IMR-90 (cell line): Measurements from ENCODE around the gene MPRIP. TPM values are rescaled to one million over a fixed set of nuclear protein-coding genes. Genes with fewer than 3 reads are reported as not detected.

Source experiments
- ATAC-seq: fragments of 200-7000 bp; cut with Tn5 transposase; 2 replicates; pipeline ENCODE4 v1.9.1; 2020; ENCODE audit warnings: low read depth, mild to moderate bottlenecking, moderate library complexity
- BruUV-seq: library from RNA; stranded (reverse); fragments of 400-500 nt; replicated peaks from 2 replicates; lab custom pipeline; 2021; lab: Mats Ljungman, UMichigan
- CTCF ChIA-PET: fragments of 300-600 bp; formaldehyde crosslinking; extraction: SDS; loops from one replicate; lab custom pipeline; 2021; ENCODE audit warnings: antibody characterized with exemption; lab: Yijun Ruan, JAX
- POLR2A ChIA-PET: fragments of 300-600 bp; sonication (Branson Sonifier 250); formaldehyde crosslinking; loops from one replicate; lab custom pipeline; 2022; ENCODE audit warnings: antibody characterized with exemption; ENCODE audit not compliant: unreplicated experiment; lab: Charles Lee
- DNase-seq: peaks from one replicate; pipeline ENCODE4 v3.0.0; 2013
- H2AFZ ChIP-seq: replicated peaks from 2 replicates; pipeline ENCODE3; 2013; ENCODE audit warnings: low read length, mild to moderate bottlenecking; ENCODE audit not compliant: poor library complexity
- H2AK5ac ChIP-seq: 2 replicates; pipeline ENCODE4 v1.6.1; 2013; ENCODE audit warnings: low read depth, low read length, inconsistent platforms
- H2AK9ac ChIP-seq: replicated peaks from 2 replicates; pipeline ENCODE3; 2013; ENCODE audit warnings: mild to moderate bottlenecking, low read depth, low read length, moderate library complexity; ENCODE audit not compliant: poor library complexity
- H2BK120ac ChIP-seq: 2 replicates; pipeline ENCODE4 v1.6.1; 2013; ENCODE audit warnings: low read depth, low read length, inconsistent platforms
- H2BK15ac ChIP-seq: 3 replicates; pipeline ENCODE4 v1.6.1; 2013; ENCODE audit warnings: low read depth, low read length, inconsistent platforms
- H2BK20ac ChIP-seq: 2 replicates; pipeline ENCODE4 v1.6.1; 2013; ENCODE audit warnings: low read depth, mild to moderate bottlenecking, inconsistent platforms, low read length, moderate library complexity
- H2BK5ac ChIP-seq: 2 replicates; pipeline ENCODE4 v1.6.1; 2013; ENCODE audit warnings: mild to moderate bottlenecking, low read depth, low read length, inconsistent platforms; ENCODE audit not compliant: poor library complexity, severe bottlenecking
- H3K14ac ChIP-seq: replicated peaks from 2 replicates; pipeline ENCODE4 v1.6.1; 2013; ENCODE audit warnings: low read depth, low read length, inconsistent platforms
- H3K18ac ChIP-seq: 2 replicates; pipeline ENCODE4 v1.6.1; 2013; ENCODE audit warnings: low read depth, low read length, control low read depth
- H3K23ac ChIP-seq: 2 replicates; pipeline ENCODE4 v1.6.1; 2013; ENCODE audit warnings: low read depth, low read length, inconsistent platforms
- H3K27ac ChIP-seq: 2 replicates; pipeline ENCODE4 v1.5.1; 2013; ENCODE audit warnings: mild to moderate bottlenecking, control low read depth, low read length; ENCODE audit not compliant: insufficient read depth
- H3K27me3 ChIP-seq: 2 replicates; pipeline ENCODE4 v1.6.1; 2013; ENCODE audit warnings: low read length; ENCODE audit not compliant: control insufficient read depth, insufficient read depth
- H3K36me3 ChIP-seq: 2 replicates; pipeline ENCODE4 v1.6.1; 2013; ENCODE audit warnings: low read length, mixed read lengths; ENCODE audit not compliant: control insufficient read depth, insufficient read depth
- H3K4ac ChIP-seq: 2 replicates; pipeline ENCODE4 v1.6.1; 2013; ENCODE audit warnings: low read depth, low read length, inconsistent platforms
- H3K4me1 ChIP-seq: 2 replicates; pipeline ENCODE4 v1.6.1; 2013; ENCODE audit warnings: low read length, mixed read lengths; ENCODE audit not compliant: control insufficient read depth, insufficient read depth
- H3K4me2 ChIP-seq: 2 replicates; pipeline ENCODE4 v1.6.1; 2013; ENCODE audit warnings: low read depth, mild to moderate bottlenecking, control low read depth, low read length, moderate library complexity
- H3K4me3 ChIP-seq: 2 replicates; pipeline ENCODE4 v1.5.1; 2013; ENCODE audit warnings: low read depth, mild to moderate bottlenecking, control low read depth, low read length, moderate library complexity; ENCODE audit not compliant: insufficient read depth
- H3K56ac ChIP-seq: 2 replicates; pipeline ENCODE4 v1.6.1; 2013; ENCODE audit warnings: low read length, inconsistent platforms; ENCODE audit not compliant: insufficient read depth; ENCODE audit errors: extremely low read depth
- H3K79me1 ChIP-seq, 2 experiments: 2 replicates each; pipeline ENCODE4 v1.6.1; 2013; ENCODE audit warnings: low read length in 2 of 2, inconsistent platforms in 1 of 2, low read depth in 1 of 2
- H3K9ac ChIP-seq: 2 replicates; pipeline ENCODE4 v1.6.1; 2013; ENCODE audit warnings: low read depth, low read length, control low read depth
- H3K9me1 ChIP-seq: 2 replicates; pipeline ENCODE4 v1.6.1; 2013; ENCODE audit warnings: low read length, inconsistent platforms; ENCODE audit not compliant: insufficient read depth
- H3K9me3 ChIP-seq: 2 replicates; pipeline ENCODE4 v1.6.1; 2013; ENCODE audit warnings: low read length; ENCODE audit not compliant: control insufficient read depth, insufficient read depth
- H4K20me1 ChIP-seq: 2 replicates; pipeline ENCODE4 v1.6.1; 2013; ENCODE audit warnings: low read length, inconsistent platforms; ENCODE audit not compliant: insufficient read depth
- H4K5ac ChIP-seq: 2 replicates; pipeline ENCODE4 v1.6.1; 2013; ENCODE audit warnings: mild to moderate bottlenecking, low read depth, low read length, control low read depth
- H4K8ac ChIP-seq, 2 experiments: 2 replicates each; pipeline ENCODE4 v1.6.1; 2013; ENCODE audit warnings: low read depth in 2 of 2, low read length in 2 of 2, control low read depth in 1 of 2, inconsistent platforms in 1 of 2
- H4K91ac ChIP-seq: 2 replicates; pipeline ENCODE4 v1.6.1; 2013; ENCODE audit warnings: low read depth, low read length, inconsistent platforms; ENCODE audit not compliant: insufficient read depth
- BHLHE40 ChIP-seq: fragments of 150-350 bp; IDR thresholded peaks from 2 replicates; pipeline ENCODE4 v1.6.1; 2016; ENCODE audit warnings: mild to moderate bottlenecking, low read depth, low read length
- CEBPB ChIP-seq: IDR thresholded peaks from 2 replicates; pipeline ENCODE4 v1.6.1; 2012; ENCODE audit warnings: low read depth, low read length, improper control_type of control experiment
- CHD1 ChIP-seq: IDR thresholded peaks from 2 replicates; pipeline ENCODE4 v1.6.1; 2012; ENCODE audit warnings: low read depth, low read length, improper control_type of control experiment
- MAFK ChIP-seq: IDR thresholded peaks from 2 replicates; pipeline ENCODE4 v1.6.1; 2012; ENCODE audit warnings: low read depth, low read length, improper control_type of control experiment
- MXI1 ChIP-seq: IDR thresholded peaks from 2 replicates; pipeline ENCODE4 v1.6.1; 2012; ENCODE audit warnings: low read depth, mild to moderate bottlenecking, low read length, moderate library complexity, borderline replicate concordance
- NFE2L2 ChIP-seq: fragments of 150-350 bp; IDR thresholded peaks from 2 replicates; pipeline ENCODE4 v1.6.1; 2016; ENCODE audit warnings: low read depth, mild to moderate bottlenecking, low read length
- POLR2A ChIP-seq: IDR thresholded peaks from 2 replicates; pipeline ENCODE4 v1.6.1; 2012; ENCODE audit warnings: mild to moderate bottlenecking, low read depth, low read length
- WGBS, 2 experiments: methylation state at CpG; one replicate each; pipeline versions ENCODE4 v1.1.5 to v1.1.7; 2013; ENCODE audit warnings: missing lambda C conversion rate in 2 of 2; ENCODE audit not compliant: insufficient read length in 1 of 2; ENCODE audit errors: extremely low coverage in 2 of 2; 5-methylcytosine and 5-hydroxymethylcytosine counted together
- dilution Hi-C: fragments of 300-500 bp; cut with HindIII; formaldehyde crosslinking; loops from one replicate; pipeline ENCODE4 v1.14.3; 2018; ENCODE audit warnings: low sequenced_read_pairs; ENCODE audit not compliant: unreplicated experiment
- in situ Hi-C: fragments of 300-500 bp; cut with MboI; formaldehyde crosslinking; loops from 3 replicates; pipeline ENCODE4 v1.14.3; 2019; ENCODE audit warnings: low sequenced_read_pairs, inconsistent platforms, mixed read lengths
- intact Hi-C: fragments of 100-400 bp; cut with micrococcal nuclease; formaldehyde crosslinking; loops from 2 replicates; pipeline ENCODE4 v1.10.0; 2022
- polyA plus RNA-seq, 3 experiments: library from polyadenylated mRNA; depleted of rRNA; stranded (reverse); fragments of >200 nt; gene quantifications; 2 replicates each; pipeline ENCODE4 v1.2.3, GENCODE V29; 2012; ENCODE audit warnings: low replicate concordance in 1 of 3
- total RNA-seq: library from RNA; depleted of rRNA; stranded (reverse); fragments of >200 nt; gene quantifications from 2 replicates; pipeline ENCODE4 v1.2.3, GENCODE V29; 2012
- TF ChIP-seq, protein P1 (sequence below): fragments of 150-350 bp; IDR thresholded peaks from 2 replicates; pipeline ENCODE4 v1.6.1; 2016; ENCODE audit warnings: low read depth, mild to moderate bottlenecking, low read length, moderate library complexity, borderline replicate concordance

MPRIP gene
- total and polyA plus RNA-seq, 2 of the 4 experiments (the other 2 are of a cell fraction), result 111 to 149 TPM

GRCh38 chr17:17177176-17177575, 134.9 kb downstream of the MPRIP start:
- Histone ChIP-seq H3K56ac (no peak overlapping the region), H3K79me1 (peaks cover 3 to 11% of the 10 kb centered on the region in 2 experiments; a peak in 3 of 4 replicates)

More at GRCh38 chr17:17177176-17177575, 134.9 kb downstream of the MPRIP start:
- Histone ChIP-seq H3K9me1 (0 out of 2 replicates have a peak, but pooled peaks cover 3% of the 10 kb centered on the region), H3K14ac (no peak overlapping the region), H2BK20ac (no peak overlapping the region), H3K23ac (no peak overlapping the region), H2AFZ (no peak overlapping the region), H3K27ac (no peak overlapping the region), H4K8ac (no peak overlapping the region), H2AK5ac (no peak overlapping the region), H2BK5ac (no peak overlapping the region), H2AK9ac (no peak overlapping the region), H3K36me3 (peaks cover 79% of the 10 kb centered on the region), H4K5ac (no peak overlapping the region), H4K91ac (no peak overlapping the region), H3K9me3 (no peaks in the 10 kb centered on the region), H4K20me1 (no peaks in the 10 kb centered on the region), H3K27me3 (no peaks in the 10 kb centered on the region), H3K9ac (no peak overlapping the region), H3K18ac (no peak overlapping the region), H3K4me1 (no peaks in the 10 kb centered on the region), H3K4ac (no peak overlapping the region), H2BK15ac (no peak overlapping the region), H2BK120ac (no peak overlapping the region), H3K4me3 (no peak overlapping the region), H3K4me2 (no peak overlapping the region)
- in situ Hi-C loops (no loop called here), dilution Hi-C loops (no loop called here), intact Hi-C loops (no loop called here)
- no TSS peak for BruUV-seq
- TF ChIP-seq BHLHE40 (no peak), POLR2A (no peak), CHD1 (no peak), NFE2L2 (no peak), MXI1 (no peak), MAFK (no peak), CEBPB (no peak)
- TF ChIP-seq, protein P1, sequence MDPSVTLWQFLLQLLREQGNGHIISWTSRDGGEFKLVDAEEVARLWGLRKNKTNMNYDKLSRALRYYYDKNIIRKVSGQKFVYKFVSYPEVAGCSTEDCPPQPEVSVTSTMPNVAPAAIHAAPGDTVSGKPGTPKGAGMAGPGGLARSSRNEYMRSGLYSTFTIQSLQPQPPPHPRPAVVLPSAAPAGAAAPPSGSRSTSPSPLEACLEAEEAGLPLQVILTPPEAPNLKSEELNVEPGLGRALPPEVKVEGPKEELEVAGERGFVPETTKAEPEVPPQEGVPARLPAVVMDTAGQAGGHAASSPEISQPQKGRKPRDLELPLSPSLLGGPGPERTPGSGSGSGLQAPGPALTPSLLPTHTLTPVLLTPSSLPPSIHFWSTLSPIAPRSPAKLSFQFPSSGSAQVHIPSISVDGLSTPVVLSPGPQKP, result no peak
- 92% methylated on average over 8 of the region's 12 CpGs; no CpG with 5 or more reads in 1 of the 2 experiments for WGBS, 2 experiments
- ATAC-seq (no peak), DNase-seq (no peak)
- ChIA-PET CTCF (interaction anchor here (0.6 to 0.7 kb wide), 3 partner anchors 10 to 32 kb away, joined by 3 to 5 read pairs (median 4); no protein-coding TSS in a partner anchor), POLR2A (no interaction called here)
